ENCODE measurements around the gene CFAP74. TPM values are rescaled to one million over a fixed set of nuclear protein-coding genes. Genes with fewer than 3 reads are reported as not detected.

Gene CFAP74
- total and polyA plus RNA-seq, 2 donors (not counting 3 experiments of a cell fraction or from before 2014, with no cell fraction given): not detected

DNA sequence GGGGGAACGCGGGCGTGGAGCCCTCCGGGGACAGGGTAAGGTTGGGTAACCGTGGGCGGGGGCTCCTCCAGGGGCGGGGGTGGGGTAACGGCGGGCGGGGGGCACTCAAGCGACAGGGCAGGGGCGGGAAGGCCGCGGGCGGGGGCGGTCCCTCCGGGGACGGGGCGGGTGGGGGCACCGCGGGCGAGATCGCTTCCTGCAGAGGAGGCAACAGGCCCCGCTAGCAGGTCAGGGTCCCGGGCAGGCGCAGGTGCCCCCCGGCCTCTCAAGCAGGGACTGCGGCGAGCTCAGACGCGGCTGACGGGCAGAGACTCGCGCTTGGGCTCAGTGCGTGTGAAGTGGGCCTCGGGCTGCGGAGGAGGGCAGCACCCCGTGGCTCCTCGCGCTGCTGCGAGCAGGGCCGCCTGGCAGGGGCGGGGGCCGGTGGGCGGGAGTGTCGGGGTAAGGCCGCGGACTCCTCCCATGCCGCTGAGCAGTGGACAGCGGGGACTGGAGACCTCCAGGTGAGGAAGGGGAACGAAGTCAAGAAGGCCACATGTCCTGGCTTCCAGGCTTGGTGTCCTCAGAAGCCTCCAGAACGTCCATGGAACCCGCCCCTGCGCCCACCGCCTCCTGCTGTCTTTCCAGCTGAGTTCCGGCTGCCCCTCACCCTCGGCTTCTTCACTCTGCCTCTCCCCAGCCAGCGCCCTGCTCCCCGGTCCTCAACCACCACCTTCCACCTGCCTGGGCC lies 112.1 kb downstream of the CFAP74 start:
- peak overlapping the region; percentile 96 for H3K9ac ChIP-seq (replicated peaks; ENCODE audit: extremely low read depth, insufficient read depth, low read length)
- H3K27me3 ChIP-seq (ENCODE audit: control insufficient read depth in 2 of 2, insufficient read depth in 2 of 2, low read length in 2 of 2): no peaks in the 10 kb centered on the region
- H3K27ac ChIP-seq (ENCODE audit: insufficient read depth, low read depth, low read length): peak overlapping the region; percentile 32
- peaks cover 13% of the 10 kb centered on the region for H4K20me1 ChIP-seq (replicated peaks; ENCODE audit: control insufficient read depth, extremely low read depth, insufficient read depth, low read length)
- ChIA-PET POLR2A (no interaction called here), CTCF (interaction anchor here (1.6 kb wide), 2 partner anchors 14 to 17 kb away, joined by 7 to 12 read pairs; no protein-coding TSS in a partner anchor)
- H3K4me2 ChIP-seq (ENCODE audit: insufficient read depth, low read length): peak overlapping the region; percentile 31
- FAIRE-seq (peak; percentile 38), DNase-seq (ENCODE audit: low read depth, low spot score) (peak; percentile 65)
- BruUV-seq (replicated peaks): no TSS peak
- H3K9me1 ChIP-seq (replicated peaks; ENCODE audit: control insufficient read depth, extremely low read depth, insufficient read depth, low read length): no peaks in the 10 kb centered on the region
- H3K4me3 ChIP-seq (replicated peaks in 1 of 3; ENCODE audit: insufficient read depth in 1 of 3, low read depth in 1 of 3, low read length in 3 of 3): peak overlapping the region; percentile 21 to 79 (median 34)
- H2AFZ ChIP-seq (ENCODE audit: low read depth, low read length): peak overlapping the region; percentile 55
- H3K4me1 ChIP-seq (ENCODE audit: control insufficient read depth, extremely low read depth, insufficient read depth, low read length): peaks cover 22% of the 10 kb centered on the region
- intact Hi-C loops (cut with micrococcal nuclease) (loop anchor here (1.0 kb wide), 2 partner anchors 15 to 33 kb away; no protein-coding TSS in a partner anchor), dilution Hi-C loops (cut with MboI; ENCODE audit: extremely low pct_ligation_motif_present, low sequenced_read_pairs) (no loop called here)
- H3K9me3 ChIP-seq (replicated peaks; ENCODE audit: control insufficient read depth, insufficient read depth, low read length): no peaks in the 10 kb centered on the region
- no peak for TF ChIP-seq JUN (IDR thresholded peaks at IDR 0.05; ENCODE audit: borderline replicate concordance, insufficient read depth, insufficient read length, low read depth)
- no peak for TF ChIP-seq MYC (IDR thresholded peaks at IDR 0.05; ENCODE audit: low read depth, low read length)
- no peak for TF ChIP-seq MAX (IDR thresholded peaks at IDR 0.05; ENCODE audit: insufficient read depth, insufficient read length)
- TF ChIP-seq POLR2AphosphoS5 (IDR thresholded peaks at IDR 0.05; ENCODE audit: insufficient read depth, low read depth, low read length): peak; percentile 18
- peaks cover 39% of the 10 kb centered on the region for H3K79me2 ChIP-seq (ENCODE audit: control insufficient read depth, insufficient read depth, low read length)
- H3K36me3 ChIP-seq (ENCODE audit: control insufficient read depth in 2 of 2, extremely low read depth in 1 of 2, insufficient read depth in 2 of 2, low read length in 2 of 2): no peaks in the 10 kb centered on the region

Data from endothelial cell of umbilical vein (primary cell).